SIG-M5 treated with dmso at 0.1 percent for 504 hours (cell line): ENCODE measurements around the gene RALY.
A peak's percentile ranks its signal among the peaks of the same experiment; 100 is the strongest.
"Not testable (repeated sequence)": the region's sequence is repeated elsewhere in the genome, so short reads cannot be mapped to it uniquely, and the experiment has no call there.

Experiments used
- DNase-seq: peaks from one replicate; lab custom pipeline; 2025; ENCODE audit not compliant: unreplicated experiment; lab: John Stamatoyannopoulos, UW

RALY gene

DNA sequence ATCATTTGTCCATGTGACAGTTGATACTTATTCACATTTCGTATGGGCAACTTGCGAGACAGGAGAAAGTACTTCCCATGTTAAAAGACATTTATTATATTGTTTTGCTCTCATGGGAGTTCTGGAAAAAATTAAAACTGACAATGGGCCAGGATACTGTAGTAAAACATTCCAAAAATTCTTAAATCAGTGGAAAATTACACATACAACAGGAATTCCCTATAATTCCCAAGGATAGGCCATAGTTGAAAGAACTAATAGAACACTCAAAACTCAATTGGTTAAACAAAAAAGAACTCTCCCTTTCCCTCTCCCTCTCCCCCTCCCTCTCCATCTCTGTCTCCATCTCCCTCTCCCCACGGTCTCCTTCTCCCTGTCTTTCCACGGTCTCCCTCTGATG, 137.8 kb downstream of the RALY start:
- no peak for DNase-seq

DNA sequence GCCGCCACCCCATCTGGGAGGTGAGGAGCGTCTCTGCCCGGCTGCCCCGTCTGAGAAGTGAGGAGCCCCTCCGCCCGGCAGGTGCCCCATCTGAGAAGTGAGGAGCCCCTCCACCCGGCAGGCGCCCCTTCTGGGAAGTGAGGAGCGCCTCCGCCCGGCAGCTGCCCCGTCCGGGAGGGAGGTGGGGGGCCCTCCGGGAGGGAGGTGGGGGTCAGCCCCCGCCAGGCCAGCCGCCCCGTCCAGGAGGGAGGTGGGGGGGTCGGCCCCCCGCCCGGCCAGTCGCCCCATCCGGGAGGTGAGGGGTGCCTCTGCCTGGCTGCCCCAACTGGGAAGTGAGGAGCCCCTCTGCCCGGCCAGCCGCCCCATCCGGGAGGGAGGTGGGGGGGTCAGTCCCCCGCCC, 138.8 kb downstream of the RALY start:
- not testable (repeated sequence) for DNase-seq

GRCh38 chr20:34132943-34133342, 139.2 kb downstream of the RALY start:
- peak; percentile 6 for DNase-seq

- not testable (repeated sequence) for DNase-seq
Observed at GRCh38 chr20:34133365-34133860, 139.7 kb downstream of the RALY start.
